AG04450 (cell line): ENCODE measurements around the gene PEMT. TPM values are rescaled to one million over a fixed set of nuclear protein-coding genes. Genes with fewer than 3 reads are reported as not detected.

Source experiments
- CTCF ChIA-PET: fragments of 300-600, 350-600 bp; formaldehyde crosslinking; extraction: SDS; loops from one replicate; lab custom pipeline; 2022; ENCODE audit warnings: antibody characterized with exemption, inconsistent platforms; lab: Charles Lee
- POLR2A ChIA-PET: fragments of 350-600 bp; formaldehyde crosslinking; extraction: SDS; loops from one replicate; lab custom pipeline; 2021; ENCODE audit warnings: antibody characterized with exemption, inconsistent platforms; lab: Yijun Ruan, JAX
- DNase-seq: peaks from one replicate; pipeline ENCODE4 v3.0.0-alpha.2; 2011; ENCODE audit warnings: low read depth, low spot score
- H3K27ac ChIP-seq: one replicate; pipeline ENCODE4 v1.5.1; 2012; ENCODE audit warnings: low read depth, low read length, control low read depth
- H3K27me3 ChIP-seq: one replicate; pipeline ENCODE4 v1.6.0; 2012; ENCODE audit warnings: low read length; ENCODE audit not compliant: control insufficient read depth, insufficient read depth
- H3K4me3 ChIP-seq: 2 replicates; pipeline ENCODE4 v1.5.1; 2011; ENCODE audit warnings: mild to moderate bottlenecking, low read depth, low read length, control low read depth
- H3K9me3 ChIP-seq: 2 replicates; pipeline ENCODE4 v1.5.1; 2012; ENCODE audit warnings: low read length; ENCODE audit not compliant: control insufficient read depth, insufficient read depth
- polyA plus RNA-seq: library from polyadenylated mRNA; depleted of rRNA; stranded (reverse); fragments of >200 nt; gene quantifications from 2 replicates; pipeline ENCODE4 v1.2.3, GENCODE V29; 2011
- TF ChIP-seq, protein P1 (sequence below): IDR thresholded peaks from 2 replicates; pipeline ENCODE4 v1.5.1; 2011; ENCODE audit warnings: low read depth, low read length, control low read depth, inconsistent platforms

PEMT gene
- polyA plus RNA-seq, 1 experiment: 14.9 TPM

DNA sequence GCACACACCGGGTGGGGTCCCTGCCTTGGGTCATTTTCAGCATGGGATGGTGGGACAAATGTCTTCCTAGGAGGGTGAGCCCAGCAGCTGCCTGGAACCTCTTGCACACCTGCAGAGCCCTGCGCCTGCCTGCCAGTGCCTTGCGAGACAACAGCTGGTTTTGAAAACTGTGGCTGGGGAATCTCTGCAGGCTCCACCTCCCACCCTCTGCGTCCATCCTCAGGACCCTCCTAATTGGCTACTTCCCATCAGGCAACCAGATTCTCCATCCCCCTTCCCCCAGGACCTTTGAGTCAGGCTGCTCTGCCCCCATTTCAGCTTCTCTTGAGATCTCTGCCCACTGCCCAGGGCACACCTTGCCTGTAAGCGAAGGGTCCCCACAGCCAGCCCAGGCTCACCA lies 26.6 kb downstream of the PEMT start:
- no peak overlapping the region for H3K4me3 ChIP-seq
- H3K9me3 ChIP-seq: no peaks in the 10 kb centered on the region
- no peak for DNase-seq
- POLR2A ChIA-PET: interaction anchor here (1.3 kb wide), 1 partner anchor 68 kb away, joined by 8 read pairs; the partner anchor contains the start of gene RASD1
- H3K27ac ChIP-seq: no peak overlapping the region
- H3K27me3 ChIP-seq: no peaks in the 10 kb centered on the region
- TF ChIP-seq, protein P1, sequence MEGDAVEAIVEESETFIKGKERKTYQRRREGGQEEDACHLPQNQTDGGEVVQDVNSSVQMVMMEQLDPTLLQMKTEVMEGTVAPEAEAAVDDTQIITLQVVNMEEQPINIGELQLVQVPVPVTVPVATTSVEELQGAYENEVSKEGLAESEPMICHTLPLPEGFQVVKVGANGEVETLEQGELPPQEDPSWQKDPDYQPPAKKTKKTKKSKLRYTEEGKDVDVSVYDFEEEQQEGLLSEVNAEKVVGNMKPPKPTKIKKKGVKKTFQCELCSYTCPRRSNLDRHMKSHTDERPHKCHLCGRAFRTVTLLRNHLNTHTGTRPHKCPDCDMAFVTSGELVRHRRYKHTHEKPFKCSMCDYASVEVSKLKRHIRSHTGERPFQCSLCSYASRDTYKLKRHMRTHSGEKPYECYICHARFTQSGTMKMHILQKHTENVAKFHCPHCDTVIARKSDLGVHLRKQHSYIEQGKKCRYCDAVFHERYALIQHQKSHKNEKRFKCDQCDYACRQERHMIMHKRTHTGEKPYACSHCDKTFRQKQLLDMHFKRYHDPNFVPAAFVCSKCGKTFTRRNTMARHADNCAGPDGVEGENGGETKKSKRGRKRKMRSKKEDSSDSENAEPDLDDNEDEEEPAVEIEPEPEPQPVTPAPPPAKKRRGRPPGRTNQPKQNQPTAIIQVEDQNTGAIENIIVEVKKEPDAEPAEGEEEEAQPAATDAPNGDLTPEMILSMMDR: no peak
- CTCF ChIA-PET: interaction anchor here (2.5 kb wide), 1 partner anchor 68 kb away, joined by 12 read pairs; the partner anchor contains the start of gene RASD1

DNA sequence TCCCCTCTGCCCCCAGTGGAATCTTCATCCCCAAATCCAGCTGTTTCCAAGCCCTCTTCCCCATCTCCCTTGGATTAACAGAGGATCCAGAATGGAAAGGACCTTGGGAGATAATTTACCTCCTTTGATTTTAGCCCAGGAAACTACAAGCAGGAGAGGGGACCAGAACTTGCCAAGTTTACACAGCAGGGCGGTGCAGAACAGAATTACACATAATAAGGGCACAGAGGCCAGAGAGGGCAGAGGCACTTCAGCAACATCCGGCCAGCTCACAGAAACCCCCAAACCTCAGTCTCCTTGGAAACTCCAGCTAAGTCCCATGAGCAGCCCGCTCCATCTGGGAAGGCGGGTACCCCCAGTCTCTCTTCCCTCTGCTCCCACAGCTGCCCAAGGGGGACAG lies 27.2 kb downstream of the PEMT start:
- ChIA-PET CTCF (interaction anchor here (0.6 to 2.5 kb wide), 2 partner anchors 9 to 68 kb away, joined by 12 to 13 read pairs; partner anchors contain the start of gene RASD1), POLR2A (interaction anchor here (1.3 kb wide), 1 partner anchor 68 kb away, joined by 8 read pairs; the partner anchor contains the start of gene RASD1)
- TF ChIP-seq, protein P1: no peak
- DNase-seq: no peak
- no peaks in the 10 kb centered on the region for H3K27me3 ChIP-seq
- H3K4me3 ChIP-seq: no peak overlapping the region
- no peaks in the 10 kb centered on the region for H3K9me3 ChIP-seq
- H3K27ac ChIP-seq: no peak overlapping the region

DNA sequence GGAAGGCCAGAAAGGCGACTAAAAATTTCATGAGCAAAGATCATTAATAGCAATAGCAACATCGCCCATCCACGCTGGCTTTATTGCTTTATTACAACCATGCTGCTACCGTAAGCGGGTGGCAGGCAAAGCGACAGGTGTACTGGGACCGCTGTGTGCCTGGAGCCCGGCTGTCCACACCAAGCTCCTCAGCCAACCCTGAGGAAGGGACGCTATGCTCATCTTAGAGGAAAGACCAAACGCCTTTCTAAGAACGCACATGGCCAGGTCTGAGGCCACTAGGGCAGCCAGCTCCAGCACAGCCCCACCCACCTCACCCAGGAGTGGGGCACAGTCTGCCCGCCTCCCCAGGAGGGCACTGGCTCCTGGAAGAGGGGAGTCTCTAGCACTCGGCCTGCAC lies 28.0 kb downstream of the PEMT start:
- TF ChIP-seq, protein P1: no peak
- Histone ChIP-seq H3K27ac (no peak overlapping the region), H3K4me3 (no peak overlapping the region), H3K9me3 (no peaks in the 10 kb centered on the region), H3K27me3 (no peaks in the 10 kb centered on the region)
- DNase-seq: no peak
- ChIA-PET CTCF (interaction anchor here (0.6 kb wide), 1 partner anchor 10 kb away, joined by 13 read pairs; no protein-coding TSS in a partner anchor), POLR2A (no interaction called here)

DNA sequence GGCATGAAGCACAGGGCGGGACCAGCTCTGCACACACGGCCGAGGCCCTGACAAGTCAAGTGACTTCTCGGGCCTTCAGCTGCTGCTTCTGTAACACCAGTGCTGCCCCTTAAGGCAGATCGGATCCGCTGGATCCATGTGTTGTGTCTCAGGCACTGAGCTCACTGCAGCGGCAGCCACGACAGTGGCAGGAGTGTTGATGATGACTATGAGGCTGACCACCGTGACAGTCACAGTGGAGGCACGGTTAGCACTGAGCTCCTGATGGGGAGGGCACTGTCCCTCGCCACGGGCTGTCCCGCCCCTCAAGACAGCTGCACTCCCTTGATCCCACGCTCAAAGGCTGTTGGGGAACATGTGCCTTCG lies 29.4 kb downstream of the PEMT start:
- no peaks in the 10 kb centered on the region for H3K27me3 ChIP-seq
- no peak overlapping the region for H3K27ac ChIP-seq
- no peak overlapping the region for H3K4me3 ChIP-seq
- POLR2A ChIA-PET: no interaction called here
- CTCF ChIA-PET: no interaction called here
- no peaks in the 10 kb centered on the region for H3K9me3 ChIP-seq
- TF ChIP-seq, protein P1: no peak
- DNase-seq: no peak

DNA sequence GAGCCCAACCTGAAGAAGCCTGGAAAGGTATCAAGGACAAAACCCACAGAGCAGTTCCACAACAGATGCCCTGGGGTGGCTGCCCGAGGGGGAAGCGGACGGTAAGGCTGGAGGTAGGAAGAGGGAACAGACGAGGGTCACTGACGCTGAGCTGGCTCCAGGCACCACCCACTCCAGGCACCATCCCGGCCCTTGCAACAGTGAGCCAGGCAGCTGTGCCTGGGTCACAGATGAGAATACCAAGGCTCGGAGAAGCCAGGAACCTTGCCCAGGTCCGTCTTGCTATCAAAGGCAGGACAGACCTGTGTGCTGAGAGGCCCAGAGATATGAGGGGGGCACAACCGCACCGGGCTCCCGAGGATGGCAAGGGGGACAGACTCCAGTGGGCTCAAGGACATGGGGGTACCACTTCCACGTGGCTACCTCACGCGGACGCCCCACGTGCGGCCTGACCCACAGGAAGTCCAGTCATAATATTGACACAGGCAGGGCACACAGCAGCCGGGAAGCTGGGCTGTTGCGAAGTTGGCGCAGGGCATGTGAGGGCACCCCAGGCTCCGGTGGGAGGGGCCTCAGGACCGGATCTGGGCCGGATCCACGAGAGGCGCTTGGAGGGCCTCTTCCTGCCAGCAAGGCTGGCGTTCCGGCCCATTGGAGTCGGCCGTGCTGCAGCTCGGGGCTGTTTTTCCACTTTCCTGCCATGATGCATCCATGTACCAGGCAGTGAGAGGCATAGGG lies 29.9 kb downstream of the PEMT start:
- Histone ChIP-seq H3K9me3 (no peaks in the 10 kb centered on the region), H3K27me3 (no peaks in the 10 kb centered on the region), H3K27ac (no peak overlapping the region), H3K4me3 (no peak overlapping the region)
- TF ChIP-seq, protein P1: no peak
- ChIA-PET POLR2A (no interaction called here), CTCF (no interaction called here)
- no peak for DNase-seq
